Stomach (tissue), 4 donors: ENCODE data around the gene NUSAP1.

Source experiments
- CTCF ChIP-seq, 7 experiments: fragments of 450-650 bp in 4 of 7; fragments of 200-600 bp in 3 of 7; sonication (generic) in 3 of 7; IDR thresholded peaks; one replicate each; pipeline ENCODE4 v1.5.1; 2016 to 2019; ENCODE audit warnings: antibody characterized with exemption in 7 of 7, control low read depth in 2 of 7, mild to moderate bottlenecking in 1 of 7
- EP300 ChIP-seq: sonication (generic); formaldehyde crosslinking; IDR thresholded peaks from one replicate; pipeline ENCODE4 v1.6.1; 2017; ENCODE audit warnings: antibody characterized with exemption
- POLR2A ChIP-seq, 4 donors: fragments of 450-650 bp; IDR thresholded peaks; one replicate each; pipeline ENCODE4 v1.6.1; 2016; ENCODE audit warnings: antibody characterized with exemption in 4 of 4, control low read depth in 2 of 4, mild to moderate bottlenecking in 1 of 4, moderate library complexity in 1 of 4
- POLR2AphosphoS5 ChIP-seq, 3 donors: sonication (generic); formaldehyde crosslinking; IDR thresholded peaks; one replicate each; pipeline ENCODE4 v1.6.1; 2016; ENCODE audit warnings: antibody characterized with exemption in 3 of 3

GRCh38 chr15:41347236-41347635 lies 14.6 kb downstream of the NUSAP1 start:
- no peak for TF ChIP-seq CTCF (IDR thresholded peaks at IDR 0.05)
- TF ChIP-seq EP300 = no peak
- no peak for TF ChIP-seq POLR2A (IDR thresholded peaks at IDR 0.05)
- no peak for TF ChIP-seq POLR2AphosphoS5 (IDR thresholded peaks at IDR 0.05)
